Measurements from ENCODE around the gene SLC39A11. TPM values are rescaled to one million over a fixed set of nuclear protein-coding genes. Genes with fewer than 3 reads are reported as not detected.
A peak's percentile ranks its signal among the peaks of the same experiment; 100 is the strongest.

Gene SLC39A11
- polyA plus RNA-seq, 1 of the 3 experiments (the other 2 are of a cell fraction), result 23.5 TPM

DNA sequence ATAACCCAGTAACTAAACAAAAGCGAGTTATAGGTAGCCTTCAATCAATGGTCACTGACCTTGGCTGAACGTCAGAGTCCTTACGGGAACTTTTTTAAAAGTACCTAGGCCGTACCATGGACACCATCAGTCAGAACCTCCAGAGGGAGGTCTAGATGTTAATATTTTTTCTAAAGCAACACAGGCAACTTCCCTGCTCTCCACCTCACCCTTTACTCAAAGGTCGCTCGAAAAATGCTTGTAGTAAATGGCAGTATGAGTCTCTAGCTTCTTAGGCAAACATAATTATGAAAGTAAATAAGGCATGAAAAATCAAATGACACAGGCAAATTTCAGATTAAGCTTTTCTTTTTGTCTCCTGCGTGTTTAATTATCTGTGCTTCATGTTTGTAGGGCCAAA lies 82.1 kb downstream of the SLC39A11 start:
- CTCF ChIA-PET, result interaction anchor here (1.8 to 2.8 kb wide), 2 partner anchors 25 to 179 kb away, joined by 6 to 10 read pairs; no protein-coding TSS in a partner anchor
- Histone ChIP-seq H3K27ac (ENCODE audit: low read depth in 2 of 2, low read length in 1 of 2) (peak overlapping the region in 1 of 2 experiments; percentile 64; a peak in 2 of 4 replicates), H3K9ac (no peak overlapping the region), H3F3A (replicated peaks; ENCODE audit: insufficient read depth) (no peaks in the 10 kb centered on the region), H3K9me3 (no peaks in the 10 kb centered on the region), H3K4me2 (no peak overlapping the region), H3K27me3 (ENCODE audit: insufficient read depth) (no peaks in the 10 kb centered on the region), H3K4me1 (ENCODE audit: control insufficient read depth in 1 of 2, insufficient read depth in 2 of 2, low read depth in 1 of 2, low read length in 1 of 2) (peaks cover 6 to 8% of the 10 kb centered on the region in 2 experiments; a peak in 2 of 4 replicates), H3K36me3 (replicated peaks in 1 of 2; ENCODE audit: control insufficient read depth in 1 of 2, insufficient read depth in 2 of 2, low read length in 1 of 2) (no peaks in the 10 kb centered on the region), H3K9me2 (no peaks in the 10 kb centered on the region), H3K4me3 (ENCODE audit: low read depth in 2 of 2, low read length in 1 of 2) (no peak overlapping the region), H3K79me2 (ENCODE audit: insufficient read depth) (no peaks in the 10 kb centered on the region), H4K20me1 (ENCODE audit: insufficient read depth) (no peaks in the 10 kb centered on the region), H2AFZ (ENCODE audit: low read depth) (no peak overlapping the region)
- DNase-seq, result no peak
- WGBS (ENCODE audit: low lambda C conversion rate), result 94% methylated on average over 7 of the region's 7 CpGs
- TF ChIP-seq, protein P1, sequence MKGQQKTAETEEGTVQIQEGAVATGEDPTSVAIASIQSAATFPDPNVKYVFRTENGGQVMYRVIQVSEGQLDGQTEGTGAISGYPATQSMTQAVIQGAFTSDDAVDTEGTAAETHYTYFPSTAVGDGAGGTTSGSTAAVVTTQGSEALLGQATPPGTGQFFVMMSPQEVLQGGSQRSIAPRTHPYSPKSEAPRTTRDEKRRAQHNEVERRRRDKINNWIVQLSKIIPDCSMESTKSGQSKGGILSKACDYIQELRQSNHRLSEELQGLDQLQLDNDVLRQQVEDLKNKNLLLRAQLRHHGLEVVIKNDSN (IDR thresholded peaks at IDR 0.05; ENCODE audit: borderline replicate concordance, low read depth), result no peak
- TF ChIP-seq CHD2 (IDR thresholded peaks at IDR 0.05; ENCODE audit: low read length, partially characterized antibody), result no peak
- TF ChIP-seq GABPA (IDR thresholded peaks at IDR 0.05; ENCODE audit: low read depth), result no peak
- TF ChIP-seq TEAD4 (IDR thresholded peaks at IDR 0.05; ENCODE audit: borderline replicate concordance, insufficient read depth), result no peak
- TF ChIP-seq TCF12 (IDR thresholded peaks at IDR 0.05), result no peak
- TF ChIP-seq, protein P2, sequence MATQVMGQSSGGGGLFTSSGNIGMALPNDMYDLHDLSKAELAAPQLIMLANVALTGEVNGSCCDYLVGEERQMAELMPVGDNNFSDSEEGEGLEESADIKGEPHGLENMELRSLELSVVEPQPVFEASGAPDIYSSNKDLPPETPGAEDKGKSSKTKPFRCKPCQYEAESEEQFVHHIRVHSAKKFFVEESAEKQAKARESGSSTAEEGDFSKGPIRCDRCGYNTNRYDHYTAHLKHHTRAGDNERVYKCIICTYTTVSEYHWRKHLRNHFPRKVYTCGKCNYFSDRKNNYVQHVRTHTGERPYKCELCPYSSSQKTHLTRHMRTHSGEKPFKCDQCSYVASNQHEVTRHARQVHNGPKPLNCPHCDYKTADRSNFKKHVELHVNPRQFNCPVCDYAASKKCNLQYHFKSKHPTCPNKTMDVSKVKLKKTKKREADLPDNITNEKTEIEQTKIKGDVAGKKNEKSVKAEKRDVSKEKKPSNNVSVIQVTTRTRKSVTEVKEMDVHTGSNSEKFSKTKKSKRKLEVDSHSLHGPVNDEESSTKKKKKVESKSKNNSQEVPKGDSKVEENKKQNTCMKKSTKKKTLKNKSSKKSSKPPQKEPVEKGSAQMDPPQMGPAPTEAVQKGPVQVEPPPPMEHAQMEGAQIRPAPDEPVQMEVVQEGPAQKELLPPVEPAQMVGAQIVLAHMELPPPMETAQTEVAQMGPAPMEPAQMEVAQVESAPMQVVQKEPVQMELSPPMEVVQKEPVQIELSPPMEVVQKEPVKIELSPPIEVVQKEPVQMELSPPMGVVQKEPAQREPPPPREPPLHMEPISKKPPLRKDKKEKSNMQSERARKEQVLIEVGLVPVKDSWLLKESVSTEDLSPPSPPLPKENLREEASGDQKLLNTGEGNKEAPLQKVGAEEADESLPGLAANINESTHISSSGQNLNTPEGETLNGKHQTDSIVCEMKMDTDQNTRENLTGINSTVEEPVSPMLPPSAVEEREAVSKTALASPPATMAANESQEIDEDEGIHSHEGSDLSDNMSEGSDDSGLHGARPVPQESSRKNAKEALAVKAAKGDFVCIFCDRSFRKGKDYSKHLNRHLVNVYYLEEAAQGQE (IDR thresholded peaks at IDR 0.05; ENCODE audit: low read depth, low read length), result no peak
- TF ChIP-seq SMC3 (IDR thresholded peaks at IDR 0.05; ENCODE audit: low read depth, low read length), result no peak
- TF ChIP-seq, protein P3, sequence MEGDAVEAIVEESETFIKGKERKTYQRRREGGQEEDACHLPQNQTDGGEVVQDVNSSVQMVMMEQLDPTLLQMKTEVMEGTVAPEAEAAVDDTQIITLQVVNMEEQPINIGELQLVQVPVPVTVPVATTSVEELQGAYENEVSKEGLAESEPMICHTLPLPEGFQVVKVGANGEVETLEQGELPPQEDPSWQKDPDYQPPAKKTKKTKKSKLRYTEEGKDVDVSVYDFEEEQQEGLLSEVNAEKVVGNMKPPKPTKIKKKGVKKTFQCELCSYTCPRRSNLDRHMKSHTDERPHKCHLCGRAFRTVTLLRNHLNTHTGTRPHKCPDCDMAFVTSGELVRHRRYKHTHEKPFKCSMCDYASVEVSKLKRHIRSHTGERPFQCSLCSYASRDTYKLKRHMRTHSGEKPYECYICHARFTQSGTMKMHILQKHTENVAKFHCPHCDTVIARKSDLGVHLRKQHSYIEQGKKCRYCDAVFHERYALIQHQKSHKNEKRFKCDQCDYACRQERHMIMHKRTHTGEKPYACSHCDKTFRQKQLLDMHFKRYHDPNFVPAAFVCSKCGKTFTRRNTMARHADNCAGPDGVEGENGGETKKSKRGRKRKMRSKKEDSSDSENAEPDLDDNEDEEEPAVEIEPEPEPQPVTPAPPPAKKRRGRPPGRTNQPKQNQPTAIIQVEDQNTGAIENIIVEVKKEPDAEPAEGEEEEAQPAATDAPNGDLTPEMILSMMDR (IDR thresholded peaks at IDR 0.05), result no peak
- TF ChIP-seq TAF1 (IDR thresholded peaks at IDR 0.05; ENCODE audit: borderline replicate concordance, low read depth, low read length), result no peak
- no peak for TF ChIP-seq NRF1 (IDR thresholded peaks at IDR 0.05; ENCODE audit: low read depth, low read length)
- TF ChIP-seq, protein P4, sequence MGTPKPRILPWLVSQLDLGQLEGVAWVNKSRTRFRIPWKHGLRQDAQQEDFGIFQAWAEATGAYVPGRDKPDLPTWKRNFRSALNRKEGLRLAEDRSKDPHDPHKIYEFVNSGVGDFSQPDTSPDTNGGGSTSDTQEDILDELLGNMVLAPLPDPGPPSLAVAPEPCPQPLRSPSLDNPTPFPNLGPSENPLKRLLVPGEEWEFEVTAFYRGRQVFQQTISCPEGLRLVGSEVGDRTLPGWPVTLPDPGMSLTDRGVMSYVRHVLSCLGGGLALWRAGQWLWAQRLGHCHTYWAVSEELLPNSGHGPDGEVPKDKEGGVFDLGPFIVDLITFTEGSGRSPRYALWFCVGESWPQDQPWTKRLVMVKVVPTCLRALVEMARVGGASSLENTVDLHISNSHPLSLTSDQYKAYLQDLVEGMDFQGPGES (IDR thresholded peaks at IDR 0.05; ENCODE audit: low read depth, low read length), result no peak
- TF ChIP-seq YY1 (IDR thresholded peaks at IDR 0.05; ENCODE audit: low read depth), result no peak
- TF ChIP-seq, protein P5, sequence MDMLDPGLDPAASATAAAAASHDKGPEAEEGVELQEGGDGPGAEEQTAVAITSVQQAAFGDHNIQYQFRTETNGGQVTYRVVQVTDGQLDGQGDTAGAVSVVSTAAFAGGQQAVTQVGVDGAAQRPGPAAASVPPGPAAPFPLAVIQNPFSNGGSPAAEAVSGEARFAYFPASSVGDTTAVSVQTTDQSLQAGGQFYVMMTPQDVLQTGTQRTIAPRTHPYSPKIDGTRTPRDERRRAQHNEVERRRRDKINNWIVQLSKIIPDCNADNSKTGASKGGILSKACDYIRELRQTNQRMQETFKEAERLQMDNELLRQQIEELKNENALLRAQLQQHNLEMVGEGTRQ (IDR thresholded peaks at IDR 0.05; ENCODE audit: borderline replicate concordance, low read depth, low read length), result no peak
- no peak for TF ChIP-seq RFX5 (IDR thresholded peaks at IDR 0.05; ENCODE audit: low read length)
- TF ChIP-seq, protein P6, sequence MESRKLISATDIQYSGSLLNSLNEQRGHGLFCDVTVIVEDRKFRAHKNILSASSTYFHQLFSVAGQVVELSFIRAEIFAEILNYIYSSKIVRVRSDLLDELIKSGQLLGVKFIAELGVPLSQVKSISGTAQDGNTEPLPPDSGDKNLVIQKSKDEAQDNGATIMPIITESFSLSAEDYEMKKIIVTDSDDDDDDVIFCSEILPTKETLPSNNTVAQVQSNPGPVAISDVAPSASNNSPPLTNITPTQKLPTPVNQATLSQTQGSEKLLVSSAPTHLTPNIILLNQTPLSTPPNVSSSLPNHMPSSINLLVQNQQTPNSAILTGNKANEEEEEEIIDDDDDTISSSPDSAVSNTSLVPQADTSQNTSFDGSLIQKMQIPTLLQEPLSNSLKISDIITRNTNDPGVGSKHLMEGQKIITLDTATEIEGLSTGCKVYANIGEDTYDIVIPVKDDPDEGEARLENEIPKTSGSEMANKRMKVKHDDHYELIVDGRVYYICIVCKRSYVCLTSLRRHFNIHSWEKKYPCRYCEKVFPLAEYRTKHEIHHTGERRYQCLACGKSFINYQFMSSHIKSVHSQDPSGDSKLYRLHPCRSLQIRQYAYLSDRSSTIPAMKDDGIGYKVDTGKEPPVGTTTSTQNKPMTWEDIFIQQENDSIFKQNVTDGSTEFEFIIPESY (IDR thresholded peaks at IDR 0.05; ENCODE audit: borderline replicate concordance, low read depth), result no peak
- TF ChIP-seq NFIC (IDR thresholded peaks at IDR 0.05; ENCODE audit: borderline replicate concordance), result no peak
- TF ChIP-seq JUND (IDR thresholded peaks at IDR 0.05), result no peak
- TF ChIP-seq MXI1 (IDR thresholded peaks at IDR 0.05; ENCODE audit: low read depth, low read length), result no peak
- TF ChIP-seq RXRA (IDR thresholded peaks at IDR 0.05; ENCODE audit: borderline replicate concordance, low read depth), result no peak
- POLR2A ChIA-PET, result no interaction called here
